GM12865 (cell line): ENCODE data around the gene PIK3C2G.

Experiments
- DNase-seq: peaks from one replicate; pipeline ENCODE4 v3.0.0; 2010; ENCODE audit warnings: low read depth
- H3K4me3 ChIP-seq: 2 replicates; pipeline ENCODE4 v1.5.1; 2011; ENCODE audit warnings: mild to moderate bottlenecking, low read depth, low read length, control low read depth
- TF ChIP-seq, protein P1 (sequence below): IDR thresholded peaks from 2 replicates; pipeline ENCODE4 v1.5.1; 2011; ENCODE audit warnings: low read length, control low read depth, low read depth, inconsistent platforms; ENCODE audit not compliant: insufficient read depth; ENCODE audit errors: missing control alignments

The PIK3C2G gene

GRCh38 chr12:18419311-18419710, 158.0 kb downstream of the PIK3C2G start:
- TF ChIP-seq, protein P1, sequence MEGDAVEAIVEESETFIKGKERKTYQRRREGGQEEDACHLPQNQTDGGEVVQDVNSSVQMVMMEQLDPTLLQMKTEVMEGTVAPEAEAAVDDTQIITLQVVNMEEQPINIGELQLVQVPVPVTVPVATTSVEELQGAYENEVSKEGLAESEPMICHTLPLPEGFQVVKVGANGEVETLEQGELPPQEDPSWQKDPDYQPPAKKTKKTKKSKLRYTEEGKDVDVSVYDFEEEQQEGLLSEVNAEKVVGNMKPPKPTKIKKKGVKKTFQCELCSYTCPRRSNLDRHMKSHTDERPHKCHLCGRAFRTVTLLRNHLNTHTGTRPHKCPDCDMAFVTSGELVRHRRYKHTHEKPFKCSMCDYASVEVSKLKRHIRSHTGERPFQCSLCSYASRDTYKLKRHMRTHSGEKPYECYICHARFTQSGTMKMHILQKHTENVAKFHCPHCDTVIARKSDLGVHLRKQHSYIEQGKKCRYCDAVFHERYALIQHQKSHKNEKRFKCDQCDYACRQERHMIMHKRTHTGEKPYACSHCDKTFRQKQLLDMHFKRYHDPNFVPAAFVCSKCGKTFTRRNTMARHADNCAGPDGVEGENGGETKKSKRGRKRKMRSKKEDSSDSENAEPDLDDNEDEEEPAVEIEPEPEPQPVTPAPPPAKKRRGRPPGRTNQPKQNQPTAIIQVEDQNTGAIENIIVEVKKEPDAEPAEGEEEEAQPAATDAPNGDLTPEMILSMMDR: no peak
- H3K4me3 ChIP-seq: no peak overlapping the region

GRCh38 chr12:18421867-18422266, 160.5 kb downstream of the PIK3C2G start:
- no peak overlapping the region for H3K4me3 ChIP-seq
- DNase-seq: no peak
- TF ChIP-seq, protein P1: no peak

More at GRCh38 chr12:18419311-18419710, 158.0 kb downstream of the PIK3C2G start:
- DNase-seq: no peak

DNA sequence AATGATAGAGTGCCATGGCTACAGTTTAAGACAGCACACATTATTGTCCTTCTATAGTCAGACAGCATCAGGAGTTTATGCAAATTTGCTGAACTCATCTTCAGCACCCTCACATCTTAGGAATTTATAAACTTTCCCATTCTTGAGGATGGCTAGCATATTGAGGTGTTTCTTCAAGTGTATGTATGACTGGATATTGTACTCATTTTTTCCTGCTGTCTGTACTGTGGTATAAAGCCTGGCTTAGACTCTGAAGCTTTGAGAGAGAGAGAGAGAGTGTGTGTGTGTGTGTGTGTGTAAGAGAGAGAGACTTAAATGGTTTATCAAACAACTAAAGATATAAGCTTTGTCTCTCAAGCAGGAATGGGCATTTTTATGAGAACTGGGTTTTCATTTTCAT, 161.6 kb downstream of the PIK3C2G start:
- TF ChIP-seq, protein P1: no peak
- no peak overlapping the region for H3K4me3 ChIP-seq
- DNase-seq: no peak

- TF ChIP-seq, protein P1: no peak
- H3K4me3 ChIP-seq: no peak overlapping the region
Measured at GRCh38 chr12:18424857-18425256, 163.5 kb downstream of the PIK3C2G start.

GRCh38 chr12:18427520-18427919, 166.2 kb downstream of the PIK3C2G start:
- no peak overlapping the region for H3K4me3 ChIP-seq
- no peak for DNase-seq
- TF ChIP-seq, protein P1: no peak

More at GRCh38 chr12:18424857-18425256, 163.5 kb downstream of the PIK3C2G start:
- DNase-seq: no peak

GRCh38 chr12:18428416-18428815, 167.1 kb downstream of the PIK3C2G start:
- no peak overlapping the region for H3K4me3 ChIP-seq
- TF ChIP-seq, protein P1: no peak
- DNase-seq: no peak

GRCh38 chr12:18429366-18429765, 168.0 kb downstream of the PIK3C2G start:
- H3K4me3 ChIP-seq: no peak overlapping the region
- TF ChIP-seq, protein P1: no peak
- no peak for DNase-seq
